Keratinocyte (primary cell): ENCODE results near the gene ARFGAP3.

ENCODE experiments used
- CTCF ChIP-seq, 3 experiments: IDR thresholded peaks in 1 of 3; conservative IDR thresholded peaks in 1 of 3; optimal IDR thresholded peaks in 1 of 3; 2 replicates in 2 of 3; 3 replicates in 1 of 3; pipeline versions ENCODE3 to v1.5.1; 2011; ENCODE audit warnings: low read length in 3 of 3, mild to moderate bottlenecking in 3 of 3, moderate library complexity in 2 of 3, control low read depth in 1 of 3, inconsistent platforms in 1 of 3; ENCODE audit not compliant: insufficient read depth in 2 of 3; ENCODE audit errors: extremely low read depth in 1 of 3
- EZH2 ChIP-seq: IDR thresholded peaks from one replicate; pipeline ENCODE4 v1.6.1; 2012; ENCODE audit warnings: inconsistent platforms, mild to moderate bottlenecking, low read length, moderate library complexity

GRCh38 chr22:42862045-42862734 lies 5.1 kb upstream of the ARFGAP3 start:
- TF ChIP-seq CTCF (optimal IDR thresholded peaks at IDR 0.05 in 1 of 3, IDR thresholded peaks at IDR 0.05 in 1 of 3, conservative IDR thresholded peaks at IDR 0.05 in 1 of 3; ENCODE audit: extremely low read depth in 1 of 3, insufficient read depth in 2 of 3, low read length in 3 of 3) (no peak), EZH2 (no peak)
